ENCODE data around the gene FAM110D.

The FAM110D gene

DNA sequence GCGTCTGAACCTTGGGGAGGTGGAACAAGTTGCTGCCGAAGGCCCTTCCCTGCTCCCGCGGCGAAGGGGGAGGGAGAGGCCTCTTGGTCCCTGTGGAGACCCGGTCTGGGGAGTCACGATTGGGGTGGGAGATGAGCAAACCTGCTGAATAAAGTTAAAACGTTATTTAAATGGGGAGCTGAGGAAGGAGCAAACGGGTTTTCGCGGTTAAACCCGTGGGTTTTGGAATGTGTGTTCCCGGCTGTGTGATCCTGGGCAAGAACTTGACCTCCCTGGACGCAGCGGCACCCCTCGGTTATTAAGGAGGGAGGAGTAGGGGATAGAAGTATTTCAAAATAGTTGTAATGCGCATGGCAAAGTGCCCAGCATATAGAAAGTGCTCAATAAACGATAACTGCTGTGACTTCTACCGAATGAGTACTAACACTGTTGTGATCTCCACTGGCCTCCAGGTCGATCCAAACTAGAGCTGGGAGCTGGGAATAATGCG is 3.4 kb downstream of the FAM110D start:
- H3K27ac ChIP-seq (ENCODE audit: low read depth, low read length): no peak overlapping the region
- peak overlapping the region; percentile 43 to 70 (median 54) for H3K4me3 ChIP-seq (ENCODE audit: low read depth in 1 of 5, low read length in 5 of 5)
- peaks cover 0 to 25% (median 11%) of the 10 kb centered on the region in 5 donors for H3K27me3 ChIP-seq (ENCODE audit: control insufficient read depth in 5 of 5, insufficient read depth in 4 of 5, low read length in 5 of 5)
- H3K9ac ChIP-seq (ENCODE audit: low read length in 5 of 5): peak overlapping the region in 3 of 5 donors; percentile 30 to 65 (median 63)
- H3K9me3 ChIP-seq (ENCODE audit: control insufficient read depth in 5 of 5, low read length in 5 of 5): no peaks in the 10 kb centered on the region
- H3K36me3 ChIP-seq (ENCODE audit: control insufficient read depth in 5 of 5, insufficient read depth in 5 of 5, low read length in 5 of 5): no peaks in the 10 kb centered on the region
- peaks cover 0 to 43% (median 27%) of the 10 kb centered on the region in 5 donors for H3K4me1 ChIP-seq (ENCODE audit: control insufficient read depth in 5 of 5, insufficient read depth in 5 of 5, low read length in 5 of 5)

DNA sequence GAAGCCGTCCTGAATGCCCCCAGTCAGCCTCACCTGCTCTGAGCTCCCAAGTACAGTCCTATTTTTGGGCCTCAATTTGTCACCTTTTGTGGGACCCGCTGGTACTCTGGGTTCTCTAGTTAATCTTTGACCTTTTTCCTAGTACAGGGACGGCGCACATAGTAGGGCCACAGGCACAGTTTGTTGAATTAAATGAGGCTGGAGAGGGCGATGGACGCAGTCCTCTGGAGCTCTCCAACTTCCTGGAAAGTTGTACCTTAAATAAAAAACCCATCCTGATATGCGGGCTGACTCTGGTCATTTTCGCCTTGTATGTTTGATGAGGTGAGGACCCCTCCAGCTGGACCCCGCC is 4.8 kb downstream of the FAM110D start:
- Histone ChIP-seq H3K27me3 (ENCODE audit: control insufficient read depth in 5 of 5, insufficient read depth in 4 of 5, low read length in 5 of 5) (peaks cover 0 to 12% (median 4%) of the 10 kb centered on the region in 5 donors), H3K9ac (ENCODE audit: low read length in 5 of 5) (peak overlapping the region in 2 of 5 donors; percentile 11 to 58), H3K4me3 (ENCODE audit: low read depth in 1 of 5, low read length in 5 of 5) (peak overlapping the region in 4 of 5 donors; percentile 29 to 65 (median 48)), H3K36me3 (ENCODE audit: control insufficient read depth in 5 of 5, insufficient read depth in 5 of 5, low read length in 5 of 5) (no peaks in the 10 kb centered on the region), H3K9me3 (ENCODE audit: control insufficient read depth in 5 of 5, low read length in 5 of 5) (no peaks in the 10 kb centered on the region), H3K27ac (ENCODE audit: low read depth, low read length) (no peak overlapping the region), H3K4me1 (ENCODE audit: control insufficient read depth in 5 of 5, insufficient read depth in 5 of 5, low read length in 5 of 5) (peaks cover 0 to 31% (median 27%) of the 10 kb centered on the region in 5 donors)

DNA sequence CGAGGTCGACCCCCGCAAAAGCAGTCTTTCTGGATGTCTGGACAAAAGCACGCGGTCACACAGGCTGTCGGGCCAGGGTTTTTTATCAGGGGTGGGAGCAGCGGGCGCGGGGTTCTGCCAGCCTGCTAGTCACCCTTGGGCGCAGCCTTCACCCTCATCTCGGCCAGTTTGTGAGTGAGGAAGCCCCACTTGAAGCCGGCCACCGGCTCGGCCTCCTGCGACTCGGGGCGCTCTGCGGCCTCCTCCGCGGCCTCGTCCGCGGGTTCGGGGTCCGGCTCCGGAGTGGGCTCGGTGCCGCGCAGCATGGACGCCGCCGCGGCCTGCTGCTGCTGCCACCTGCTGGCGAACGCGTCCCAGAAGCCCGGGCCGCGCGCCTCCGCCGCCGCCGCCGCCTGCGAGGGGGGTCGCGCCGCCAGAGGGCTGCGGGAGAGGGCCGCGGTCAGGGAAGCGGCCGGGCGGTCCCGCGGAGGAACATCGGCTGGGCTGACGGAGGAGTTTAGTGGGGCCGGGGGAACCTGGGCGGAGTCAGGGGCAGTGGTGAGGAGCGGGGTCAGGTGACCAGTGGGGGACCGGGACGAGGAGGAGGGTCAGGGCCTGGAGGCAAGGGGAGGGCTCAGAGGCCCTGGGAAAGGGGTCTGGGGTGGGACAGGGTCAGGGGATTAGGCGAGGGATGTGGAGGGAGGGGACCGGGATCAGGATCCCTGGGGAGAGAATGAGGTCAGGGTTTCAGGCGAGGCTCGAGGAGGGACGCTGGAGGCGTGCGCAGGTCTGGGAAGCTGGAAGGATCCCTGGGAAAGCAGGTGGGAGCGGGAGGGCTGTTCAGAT is 5.4 kb downstream of the FAM110D start:
- no peaks in the 10 kb centered on the region for H3K36me3 ChIP-seq (ENCODE audit: control insufficient read depth in 5 of 5, insufficient read depth in 5 of 5, low read length in 5 of 5)
- H3K9ac ChIP-seq (ENCODE audit: low read length in 5 of 5): peak overlapping the region in 4 of 5 donors; percentile 26 to 85 (median 44)
- H3K27ac ChIP-seq (ENCODE audit: low read depth, low read length): no peak overlapping the region
- peaks cover 0 to 33% (median 29%) of the 10 kb centered on the region in 5 donors for H3K4me1 ChIP-seq (ENCODE audit: control insufficient read depth in 5 of 5, insufficient read depth in 5 of 5, low read length in 5 of 5)
- no peaks in the 10 kb centered on the region for H3K9me3 ChIP-seq (ENCODE audit: control insufficient read depth in 5 of 5, low read length in 5 of 5)
- peaks cover 0 to 6% (median 0%) of the 10 kb centered on the region in 5 donors for H3K27me3 ChIP-seq (ENCODE audit: control insufficient read depth in 5 of 5, insufficient read depth in 4 of 5, low read length in 5 of 5)
- H3K4me3 ChIP-seq (ENCODE audit: low read depth in 1 of 5, low read length in 5 of 5): peak overlapping the region; percentile 29 to 67 (median 53)

DNA sequence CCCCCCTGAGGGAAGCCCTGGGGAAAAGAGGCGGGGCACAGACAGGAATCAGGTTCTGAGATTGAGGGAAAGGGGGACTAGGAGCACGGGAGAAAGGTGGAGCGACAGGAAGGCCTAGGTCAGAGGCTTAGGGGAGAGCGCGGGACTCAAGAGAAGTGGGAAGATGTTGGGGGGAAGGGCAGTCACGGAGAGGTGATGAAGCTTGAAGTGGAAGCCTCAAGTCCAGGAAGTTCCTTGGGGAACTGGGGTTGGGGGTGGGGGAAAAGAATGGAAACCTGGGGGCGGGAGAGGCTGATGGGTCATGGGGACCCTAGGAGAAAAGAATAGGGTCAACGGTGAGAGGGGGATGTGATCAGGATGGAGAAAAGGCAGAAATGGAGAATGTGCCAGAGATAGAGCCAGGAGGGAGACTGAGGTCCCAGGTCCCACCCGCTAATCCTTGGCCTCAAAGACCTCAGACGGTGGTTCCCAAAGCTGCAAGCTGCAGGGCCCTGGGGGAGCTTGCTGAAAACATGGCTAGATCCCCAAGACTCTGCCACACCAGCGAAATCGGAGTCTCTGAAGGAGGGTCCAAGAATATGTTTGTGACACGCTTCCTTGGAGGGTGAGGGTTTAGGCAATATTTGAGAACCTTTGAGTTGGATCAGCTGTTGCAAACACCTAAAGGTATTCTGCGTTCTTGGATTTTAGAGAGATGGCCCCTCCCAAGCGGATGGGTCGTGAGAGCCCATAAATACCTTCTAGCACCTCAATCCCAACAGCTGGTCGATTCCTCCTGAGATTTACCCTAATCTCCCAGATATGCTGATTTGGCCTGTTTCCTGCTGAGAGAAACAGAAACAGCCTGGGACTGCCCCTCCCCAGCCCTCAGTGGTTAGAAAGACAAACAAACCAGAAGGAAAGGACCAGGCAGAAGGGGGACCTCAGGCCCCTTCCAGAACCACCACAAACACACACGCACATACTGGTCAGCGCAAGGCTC is 6.3 kb downstream of the FAM110D start:
- peaks cover 0 to 5% (median 0%) of the 10 kb centered on the region in 5 donors for H3K27me3 ChIP-seq (ENCODE audit: control insufficient read depth in 5 of 5, insufficient read depth in 4 of 5, low read length in 5 of 5)
- H3K9me3 ChIP-seq (ENCODE audit: control insufficient read depth in 5 of 5, low read length in 5 of 5): no peaks in the 10 kb centered on the region
- H3K4me3 ChIP-seq (ENCODE audit: low read depth in 1 of 5, low read length in 5 of 5): peak overlapping the region; percentile 29 to 67 (median 53)
- H3K36me3 ChIP-seq (ENCODE audit: control insufficient read depth in 5 of 5, insufficient read depth in 5 of 5, low read length in 5 of 5): no peaks in the 10 kb centered on the region
- H3K27ac ChIP-seq (ENCODE audit: low read depth, low read length): no peak overlapping the region
- peaks cover 0 to 40% (median 34%) of the 10 kb centered on the region in 5 donors for H3K4me1 ChIP-seq (ENCODE audit: control insufficient read depth in 5 of 5, insufficient read depth in 5 of 5, low read length in 5 of 5)
- H3K9ac ChIP-seq (ENCODE audit: low read length in 5 of 5): peak overlapping the region in 3 of 5 donors; percentile 26 to 85 (median 58)

DNA sequence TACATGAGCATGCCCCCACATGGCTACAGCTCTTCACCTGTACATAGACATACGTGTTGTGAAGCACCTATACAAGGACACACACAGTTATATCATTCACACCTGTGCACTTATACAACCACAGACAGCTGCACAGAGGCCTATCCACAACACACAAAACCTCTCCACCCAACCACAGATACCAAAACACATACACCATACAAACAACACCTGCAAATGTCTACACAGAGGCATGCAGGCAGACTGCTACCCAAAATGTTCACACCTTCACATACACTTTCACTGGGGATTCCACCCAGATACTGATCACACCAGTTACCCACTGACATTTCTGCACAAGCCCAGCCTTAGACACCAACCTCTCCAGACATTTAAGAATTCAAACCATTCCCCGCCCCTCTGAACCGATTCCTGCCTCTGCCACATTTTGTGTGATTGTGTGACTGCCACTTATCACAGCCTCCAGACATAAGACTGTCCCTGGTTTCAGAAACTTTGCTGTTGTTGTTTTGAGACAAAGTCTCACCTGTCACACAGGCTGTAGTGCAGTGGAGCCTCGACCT is 7.9 kb downstream of the FAM110D start:
- peaks cover 0 to 5% (median 0%) of the 10 kb centered on the region in 5 donors for H3K36me3 ChIP-seq (ENCODE audit: control insufficient read depth in 5 of 5, insufficient read depth in 5 of 5, low read length in 5 of 5)
- H3K4me1 ChIP-seq (ENCODE audit: control insufficient read depth in 5 of 5, insufficient read depth in 5 of 5, low read length in 5 of 5): peaks cover 2 to 42% (median 36%) of the 10 kb centered on the region in 5 donors
- peaks cover 0 to 3% (median 0%) of the 10 kb centered on the region in 5 donors for H3K27me3 ChIP-seq (ENCODE audit: control insufficient read depth in 5 of 5, insufficient read depth in 4 of 5, low read length in 5 of 5)
- H3K9ac ChIP-seq (ENCODE audit: low read length in 5 of 5): no peak overlapping the region
- no peak overlapping the region for H3K27ac ChIP-seq (ENCODE audit: low read depth, low read length)
- H3K9me3 ChIP-seq (ENCODE audit: control insufficient read depth in 5 of 5, low read length in 5 of 5): no peaks in the 10 kb centered on the region
- H3K4me3 ChIP-seq (ENCODE audit: low read depth in 1 of 5, low read length in 5 of 5): no peak overlapping the region

DNA sequence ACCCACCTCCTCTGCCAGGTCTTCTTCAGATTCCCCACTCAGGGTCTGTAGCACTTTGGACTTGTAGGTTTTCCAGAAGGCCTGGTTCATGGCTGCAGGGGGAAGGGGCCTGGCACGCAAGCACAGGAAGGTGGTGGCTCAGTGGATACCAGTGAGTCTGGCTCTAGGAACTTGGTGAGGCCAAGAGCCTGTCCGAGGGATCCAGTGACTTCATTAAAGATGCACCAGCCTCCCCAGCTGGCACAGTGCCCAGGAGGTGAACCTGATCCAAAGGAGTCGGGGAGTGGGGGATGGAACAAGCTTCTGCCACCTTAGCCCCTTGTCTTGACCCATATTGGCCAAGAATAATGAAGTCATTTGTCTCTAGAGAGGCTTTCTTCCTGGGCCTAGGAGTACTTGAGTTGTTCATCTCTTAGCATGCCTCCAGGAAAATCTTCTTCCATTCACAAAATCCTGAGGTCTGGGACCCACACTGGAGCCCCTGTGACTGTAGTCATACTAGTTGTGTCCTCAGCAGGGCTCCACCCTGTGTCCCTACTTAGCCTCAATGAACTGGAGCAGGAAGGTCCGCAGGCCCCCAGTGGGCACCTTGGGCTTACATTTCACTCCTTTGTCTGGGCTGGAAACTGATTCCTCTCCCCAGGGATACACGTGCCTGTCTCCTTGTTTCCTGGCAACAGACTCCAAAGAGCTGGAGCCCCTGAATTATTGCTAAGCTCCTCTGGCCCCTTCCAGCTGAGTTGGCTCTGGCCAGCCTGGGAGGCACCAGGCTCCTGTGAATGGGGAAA is 9.7 kb downstream of the FAM110D start, which contains the start of gene C1orf232:
TSS of gene C1orf232 (minus strand) at position 554 of the 788 bp plus-strand sequence. CDS start at position 90, 464 bp downstream.
- peaks cover 2 to 32% (median 27%) of the 10 kb centered on the region in 5 donors for H3K4me1 ChIP-seq (ENCODE audit: control insufficient read depth in 5 of 5, insufficient read depth in 5 of 5, low read length in 5 of 5)

DNA sequence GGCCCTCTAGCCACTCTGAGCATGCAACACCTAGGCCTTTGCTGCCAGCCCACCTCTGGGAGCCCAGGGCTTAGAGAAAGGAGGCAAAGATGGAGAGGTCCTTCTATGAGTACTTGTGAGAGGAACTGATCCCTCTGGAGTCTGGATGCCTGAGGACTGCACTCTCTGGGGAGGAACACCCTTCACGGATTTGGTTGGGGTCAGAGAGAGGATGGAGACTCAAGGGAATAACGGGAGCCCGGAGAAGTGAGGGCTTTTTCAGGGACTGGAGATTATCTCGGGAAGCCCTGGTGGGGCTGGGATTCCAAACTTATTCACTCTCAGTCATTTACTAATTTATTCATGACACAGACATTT is 10.3 kb downstream of the FAM110D start:
- Histone ChIP-seq H3K27ac (ENCODE audit: low read depth, low read length) (no peak overlapping the region), H3K9ac (ENCODE audit: low read length in 5 of 5) (peak overlapping the region in 3 of 5 donors; percentile 13 to 95 (median 84)), H3K4me3 (ENCODE audit: low read depth in 1 of 5, low read length in 5 of 5) (peak overlapping the region in 4 of 5 donors; percentile 75 to 91 (median 83))

More for the DNA sequence above, 9.7 kb downstream of the FAM110D start, which contains the start of gene C1orf232:
- Histone ChIP-seq H3K4me3 (ENCODE audit: low read depth in 1 of 5, low read length in 5 of 5) (peak within 1 kb of the TSS in 4 of 5 donors; percentile 75 to 91 (median 83)), H3K9ac (ENCODE audit: low read length in 5 of 5) (peak within 1 kb of the TSS in 4 of 5 donors; percentile 76 to 95 (median 89)), H3K27me3 (ENCODE audit: control insufficient read depth in 5 of 5, insufficient read depth in 4 of 5, low read length in 5 of 5) (no peaks in the 10 kb centered on the region), H3K36me3 (ENCODE audit: control insufficient read depth in 5 of 5, insufficient read depth in 5 of 5, low read length in 5 of 5) (peaks cover 0 to 5% (median 0%) of the 10 kb centered on the region in 5 donors), H3K9me3 (ENCODE audit: control insufficient read depth in 5 of 5, low read length in 5 of 5) (no peaks in the 10 kb centered on the region), H3K27ac (ENCODE audit: low read depth, low read length) (peak within 1 kb of the TSS; percentile 30)

DNA sequence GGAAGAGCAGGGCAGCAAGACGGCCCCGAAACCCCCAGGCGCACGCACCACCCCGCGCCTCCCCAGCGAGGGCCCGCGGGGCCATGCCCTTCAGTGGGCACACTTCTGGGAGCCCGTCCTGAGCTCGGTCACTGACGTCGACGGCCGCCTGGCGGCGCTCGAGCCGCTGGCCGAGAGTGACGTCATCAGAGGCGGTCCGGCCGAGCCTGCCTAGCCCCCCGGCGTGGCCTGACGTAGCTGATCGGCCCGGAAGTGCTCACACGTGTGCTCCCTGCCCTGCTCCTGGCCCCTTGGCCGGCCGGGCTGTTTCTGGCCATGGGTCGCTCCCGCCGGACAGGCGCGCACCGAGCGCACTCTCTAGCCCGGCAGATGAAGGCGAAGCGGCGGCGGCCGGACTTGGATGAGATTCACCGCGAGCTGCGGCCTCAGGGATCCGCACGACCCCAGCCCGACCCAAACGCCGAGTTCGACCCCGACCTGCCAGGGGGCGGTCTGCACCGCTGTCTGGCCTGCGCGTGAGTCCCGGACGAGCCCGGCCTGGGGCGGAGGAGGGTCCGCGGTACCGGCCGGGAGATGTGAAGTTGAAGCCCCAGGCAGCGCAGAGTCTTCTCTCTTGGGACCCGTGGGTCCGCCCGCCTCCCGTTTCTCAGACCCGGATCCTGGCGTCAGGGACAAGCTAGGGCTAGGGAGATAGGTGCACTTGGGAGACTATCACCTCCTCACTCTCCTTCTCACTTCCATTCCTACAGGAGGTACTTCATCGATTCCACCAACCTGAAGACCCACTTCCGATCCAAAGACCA is 11.0 kb downstream of the FAM110D start, which contains the start of gene ZNF593:
TSS of gene ZNF593 (plus strand) at position 240 of the 803 bp plus-strand sequence. CDS start at position 316, 76 bp downstream.
- H3K36me3 ChIP-seq (ENCODE audit: control insufficient read depth in 5 of 5, insufficient read depth in 5 of 5, low read length in 5 of 5): peaks cover 0 to 5% (median 0%) of the 10 kb centered on the region in 5 donors
- H3K9ac ChIP-seq (ENCODE audit: low read length in 5 of 5): peak within 1 kb of the TSS; percentile 76 to 95 (median 84)
- H3K27me3 ChIP-seq (ENCODE audit: control insufficient read depth in 5 of 5, insufficient read depth in 4 of 5, low read length in 5 of 5): no peaks in the 10 kb centered on the region
- peaks cover 2 to 21% (median 18%) of the 10 kb centered on the region in 5 donors for H3K4me1 ChIP-seq (ENCODE audit: control insufficient read depth in 5 of 5, insufficient read depth in 5 of 5, low read length in 5 of 5)
- H3K4me3 ChIP-seq (ENCODE audit: low read depth in 1 of 5, low read length in 5 of 5): peak within 1 kb of the TSS; percentile 75 to 91 (median 89)
- no peaks in the 10 kb centered on the region for H3K9me3 ChIP-seq (ENCODE audit: control insufficient read depth in 5 of 5, low read length in 5 of 5)
- H3K27ac ChIP-seq (ENCODE audit: low read depth, low read length): peak within 1 kb of the TSS; percentile 30

More for the DNA sequence above, 10.3 kb downstream of the FAM110D start:
- no peaks in the 10 kb centered on the region for H3K9me3 ChIP-seq (ENCODE audit: control insufficient read depth in 5 of 5, low read length in 5 of 5)
- no peaks in the 10 kb centered on the region for H3K27me3 ChIP-seq (ENCODE audit: control insufficient read depth in 5 of 5, insufficient read depth in 4 of 5, low read length in 5 of 5)
- peaks cover 2 to 27% (median 23%) of the 10 kb centered on the region in 5 donors for H3K4me1 ChIP-seq (ENCODE audit: control insufficient read depth in 5 of 5, insufficient read depth in 5 of 5, low read length in 5 of 5)
- peaks cover 0 to 5% (median 0%) of the 10 kb centered on the region in 5 donors for H3K36me3 ChIP-seq (ENCODE audit: control insufficient read depth in 5 of 5, insufficient read depth in 5 of 5, low read length in 5 of 5)

Measured in subcutaneous abdominal adipose tissue (tissue), 5 donors.